CD4-positive, alpha-beta T cell treated with Interleukin-17A for 4 hours (primary cell): ENCODE results near the gene ADH1A.
"Not testable (repeated sequence)": the region's sequence is repeated elsewhere in the genome, so short reads cannot be mapped to it uniquely, and the experiment has no call there.

ENCODE experiments used
- DNase-seq: peaks from one replicate; pipeline ENCODE4 v3.0.0-alpha.2; 2020; ENCODE audit warnings: mixed read lengths

Gene ADH1A

DNA sequence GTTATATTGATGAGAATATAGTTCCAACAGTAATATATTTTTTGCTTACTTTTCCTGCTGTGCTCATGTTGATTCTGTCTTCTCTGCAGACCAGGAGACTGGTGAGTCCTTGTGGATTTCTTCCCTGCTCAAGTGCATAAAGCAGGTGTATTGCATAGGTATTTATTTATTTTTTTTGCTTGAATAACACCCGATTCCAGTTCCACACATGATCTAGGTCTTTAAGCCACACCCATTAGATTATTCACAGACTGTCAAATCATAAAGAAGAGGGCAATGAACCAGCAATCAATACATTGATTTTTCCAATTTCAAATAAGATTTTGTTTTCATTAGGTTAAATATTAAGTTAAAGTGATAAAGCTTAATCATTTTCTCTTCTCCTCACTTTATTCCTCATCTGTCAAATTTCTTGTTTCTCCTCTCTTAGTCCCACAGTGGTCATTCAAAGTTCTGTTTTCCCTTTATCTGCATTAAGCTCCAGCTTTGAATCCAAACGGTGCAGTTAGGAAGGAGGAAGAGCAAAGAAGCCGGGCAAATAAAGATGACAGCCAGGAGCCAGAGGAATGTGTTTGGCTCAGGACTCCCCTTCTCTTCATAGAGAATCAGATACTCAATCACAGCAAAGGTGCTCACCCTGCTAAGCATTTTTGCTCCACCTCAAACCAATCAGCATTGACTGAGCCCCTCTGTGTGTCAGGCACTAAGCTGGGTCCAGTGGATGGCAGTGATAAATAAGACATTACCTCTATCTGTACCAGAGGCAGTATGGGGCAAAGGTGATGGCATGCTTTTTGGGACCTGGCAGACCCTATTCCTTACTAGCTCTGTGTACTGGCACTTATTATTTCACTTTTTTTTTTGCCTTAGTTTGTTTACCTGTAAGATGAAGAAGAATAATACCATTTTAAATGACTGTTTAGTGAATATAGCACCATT is at the start of gene ADH1A:
Gene ADH1A, minus strand, starts transcription at position 138 of the 939 bp plus-strand sequence. Its CDS starts 71 bp downstream, at position 67.
- DNase-seq: no peak

DNA sequence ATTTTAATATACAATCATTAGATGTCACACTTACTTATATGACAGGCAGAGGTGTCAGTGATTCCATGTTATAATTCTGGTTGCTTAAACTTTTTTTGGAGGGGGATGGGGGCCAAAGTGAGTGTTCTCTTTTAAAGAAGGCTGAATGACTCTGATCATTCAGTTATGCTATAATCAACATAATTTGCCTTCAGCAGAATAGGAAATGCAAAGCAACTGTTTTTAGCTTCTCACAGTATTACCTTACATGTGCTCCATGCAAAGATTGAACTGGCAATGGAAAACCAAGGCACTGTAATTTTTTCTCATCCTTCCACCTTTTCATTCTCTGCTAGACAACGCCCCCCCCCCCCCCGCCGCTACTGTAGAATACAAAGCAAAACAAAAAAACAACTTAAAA is 48.4 kb upstream of the ADH1A start:
- no peak for DNase-seq

DNA sequence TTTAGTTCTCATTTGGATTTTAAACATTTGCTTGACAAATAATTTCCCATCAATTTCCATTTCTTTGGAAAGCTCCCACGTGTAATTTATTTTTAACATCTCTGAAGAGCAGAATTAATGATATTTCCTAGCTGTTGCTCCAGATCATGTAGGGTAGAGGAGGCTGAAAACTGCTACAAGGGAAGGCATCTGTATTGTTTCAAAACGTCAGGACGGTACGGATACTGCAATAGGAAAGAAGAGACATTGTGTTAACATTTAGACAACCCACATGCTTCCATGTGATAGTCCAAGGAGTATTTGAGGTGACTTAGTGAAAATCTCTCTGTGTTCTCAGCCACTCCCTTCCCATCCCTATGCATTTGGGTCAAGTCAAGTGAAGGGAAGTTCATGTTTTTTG is 45.8 kb upstream of the ADH1A start:
- DNase-seq: no peak

DNA sequence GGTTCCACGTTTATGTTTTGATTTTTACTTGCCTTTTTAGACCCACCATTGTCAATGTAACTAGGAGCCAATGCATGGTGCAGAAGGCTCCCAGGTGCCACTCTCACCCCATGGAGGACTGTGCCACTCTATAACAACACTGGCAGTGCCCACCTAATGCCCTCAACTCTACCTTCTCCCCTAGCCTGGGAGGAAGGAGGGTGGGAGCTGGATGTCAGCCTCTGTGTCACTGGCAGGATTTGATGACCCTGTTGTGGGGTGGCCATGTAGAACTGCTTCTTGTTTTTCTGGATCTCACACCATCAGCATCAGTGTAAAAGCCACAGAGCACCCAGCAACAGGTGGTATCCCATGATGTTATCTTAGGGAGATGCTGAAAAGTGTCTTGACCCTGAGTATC is 44.1 kb upstream of the ADH1A start:
- DNase-seq: no peak

DNA sequence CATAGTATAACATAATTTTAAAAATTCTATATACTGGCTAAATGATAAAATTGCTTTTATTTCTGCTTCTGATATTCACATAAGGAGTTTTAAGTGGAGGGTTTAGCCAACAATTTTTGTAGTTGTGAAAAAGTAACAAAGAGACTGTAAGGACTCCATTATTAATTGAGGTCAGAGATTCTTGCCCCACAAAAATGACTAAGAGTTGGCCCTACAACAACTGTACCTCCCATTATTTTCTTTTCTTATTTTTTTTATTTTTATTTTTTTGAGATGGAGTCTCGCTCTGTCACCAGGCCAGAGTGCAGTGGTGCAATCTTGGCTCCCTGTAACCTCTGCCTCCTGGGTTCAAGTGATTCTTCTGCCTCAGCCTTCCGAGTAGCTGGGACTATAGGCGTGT is 39.9 kb upstream of the ADH1A start:
- no peak for DNase-seq

DNA sequence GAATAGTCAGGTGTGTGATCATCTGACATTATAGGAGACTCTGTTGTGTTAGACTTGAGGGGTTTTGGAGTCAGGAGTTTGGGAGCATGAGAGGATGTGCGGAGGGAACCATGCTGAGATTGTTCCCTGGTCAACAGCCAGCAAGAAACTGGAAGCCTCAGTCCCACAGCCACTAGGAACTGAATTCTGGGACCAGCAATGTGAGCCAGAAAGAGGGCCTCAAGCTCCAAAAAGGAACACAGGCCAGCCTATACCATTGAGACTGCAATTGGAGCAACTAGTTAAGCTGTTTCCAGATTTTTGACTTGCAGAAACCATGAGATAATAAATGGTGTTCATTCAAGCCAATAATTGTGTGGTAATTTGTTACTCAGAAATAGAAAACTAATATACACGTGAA is 39.1 kb upstream of the ADH1A start:
- no peak for DNase-seq

DNA sequence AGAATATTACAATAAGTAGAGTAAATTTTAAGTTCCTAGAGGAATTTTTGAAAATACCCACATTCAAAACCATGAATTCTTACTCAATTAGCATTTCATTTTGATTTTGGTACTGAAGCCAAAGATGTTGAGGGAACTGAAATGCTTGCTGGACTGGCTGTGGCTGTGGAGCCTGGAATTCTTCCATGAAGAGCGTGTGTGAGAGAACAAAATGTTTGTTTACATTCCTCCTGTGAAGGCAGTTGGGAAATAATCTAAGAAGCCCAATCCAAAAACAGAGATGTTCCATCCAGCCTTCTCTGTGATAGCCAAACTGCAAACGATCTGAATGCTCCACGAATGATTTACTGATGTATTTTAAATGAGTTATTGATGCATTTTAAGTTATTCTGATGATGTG is 34.2 kb upstream of the ADH1A start:
- no peak for DNase-seq

DNA sequence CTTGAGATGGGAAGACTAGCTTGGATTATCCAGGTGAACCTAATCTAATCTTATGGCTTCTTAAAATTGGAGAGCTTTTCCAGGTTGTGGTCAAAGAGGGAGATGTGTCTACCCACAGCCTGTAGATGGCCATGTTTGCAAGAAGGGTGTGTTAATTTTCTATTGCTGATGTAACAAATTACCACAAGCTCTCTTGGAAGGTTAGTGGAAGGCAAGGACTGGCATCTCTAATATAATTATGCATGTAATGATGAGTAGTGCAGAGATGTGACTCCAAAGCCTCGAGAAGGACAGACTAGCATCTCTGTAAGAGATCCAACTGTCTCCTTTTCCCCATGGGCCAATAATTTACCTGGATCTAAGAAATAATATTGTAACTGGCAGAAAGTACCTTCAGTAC is 33.6 kb upstream of the ADH1A start:
- no peak for DNase-seq

DNA sequence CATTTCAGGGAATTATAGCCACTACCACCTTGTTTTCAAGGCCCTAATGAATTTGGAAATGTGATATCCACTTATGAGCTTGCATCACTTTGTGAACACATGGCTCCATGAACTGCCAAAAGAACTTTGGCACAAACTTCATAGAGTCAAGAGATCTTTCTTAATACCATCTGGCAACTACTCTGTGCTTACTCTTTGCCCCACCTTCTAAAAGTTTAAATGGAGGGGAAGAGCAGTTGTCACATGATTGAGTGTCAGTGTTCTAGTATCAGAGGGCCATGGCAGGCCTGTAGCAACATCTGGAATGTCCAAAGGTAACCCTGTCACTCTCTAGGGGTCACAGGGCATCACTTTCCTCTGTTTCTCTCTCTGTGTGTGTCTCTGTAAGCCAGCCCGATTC is 33.0 kb upstream of the ADH1A start:
- no peak for DNase-seq

DNA sequence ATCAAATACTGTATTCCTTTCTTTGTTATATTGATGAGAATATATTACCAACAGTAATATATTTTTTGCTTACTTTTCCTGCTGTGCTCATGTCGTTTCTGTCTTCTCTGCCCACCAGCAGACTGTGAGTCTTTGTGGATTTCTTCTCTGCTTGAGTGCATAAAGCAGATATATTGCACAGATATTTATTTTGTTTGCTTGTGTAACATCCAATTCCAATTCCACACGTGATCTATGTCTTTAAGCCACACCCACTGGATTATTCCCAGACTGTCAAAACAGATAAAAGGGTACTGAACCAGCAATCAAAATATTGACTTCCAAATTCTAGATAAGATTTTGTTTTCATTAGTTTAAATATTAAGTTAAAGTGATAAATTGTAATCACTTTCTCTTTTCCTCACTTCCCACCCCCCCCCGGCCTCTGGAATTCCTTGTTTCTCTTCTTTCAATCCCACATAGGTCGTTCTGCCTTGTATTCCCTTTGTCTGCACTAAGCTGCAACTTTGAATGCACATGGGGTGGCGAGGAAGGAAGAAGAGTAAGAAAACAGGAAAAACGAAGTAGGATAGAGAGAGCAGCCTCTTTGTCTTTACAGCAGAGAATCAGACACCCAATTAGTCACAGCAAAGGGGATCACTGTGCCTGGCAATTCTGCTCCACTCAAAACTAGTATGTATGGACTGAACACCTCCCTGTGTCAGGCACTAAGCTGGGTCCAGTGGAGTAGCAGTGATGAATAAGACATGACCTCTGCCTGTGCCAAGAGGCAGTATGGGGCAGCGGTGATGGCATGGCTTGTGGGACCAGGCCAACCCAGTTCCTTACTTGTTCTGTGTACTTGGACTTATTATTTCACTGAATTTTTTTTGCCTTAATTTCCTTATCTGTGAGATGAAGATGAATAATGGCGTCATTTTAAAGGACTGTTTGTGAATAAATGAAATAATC is 30.7 kb upstream of the ADH1A start, which contains the start of gene ADH1B:
Gene ADH1B, minus strand, starts transcription at position 161 of the 951 bp plus-strand sequence. Its CDS starts 70 bp downstream, at position 91.
- DNase-seq: no peak

DNA sequence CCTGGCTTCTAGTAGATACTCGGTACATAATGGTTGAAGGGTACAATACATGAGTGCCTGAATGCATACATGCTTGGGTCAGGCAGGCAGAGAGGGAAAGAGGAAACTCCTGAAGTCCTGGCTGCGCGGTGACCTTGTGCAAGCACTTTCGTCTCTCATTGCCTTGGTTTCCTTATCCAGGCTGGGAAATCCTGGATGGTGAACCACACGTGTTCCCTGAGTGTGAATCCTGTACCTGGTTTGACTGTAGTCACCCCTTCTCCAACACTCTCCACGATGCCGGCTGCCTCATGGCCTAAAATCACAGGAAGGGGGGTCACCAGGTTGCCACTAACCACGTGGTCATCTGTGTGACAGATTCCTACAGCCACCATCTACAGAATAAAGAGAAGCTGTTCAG is 27.0 kb upstream of the ADH1A start:
- DNase-seq: not testable (repeated sequence)

DNA sequence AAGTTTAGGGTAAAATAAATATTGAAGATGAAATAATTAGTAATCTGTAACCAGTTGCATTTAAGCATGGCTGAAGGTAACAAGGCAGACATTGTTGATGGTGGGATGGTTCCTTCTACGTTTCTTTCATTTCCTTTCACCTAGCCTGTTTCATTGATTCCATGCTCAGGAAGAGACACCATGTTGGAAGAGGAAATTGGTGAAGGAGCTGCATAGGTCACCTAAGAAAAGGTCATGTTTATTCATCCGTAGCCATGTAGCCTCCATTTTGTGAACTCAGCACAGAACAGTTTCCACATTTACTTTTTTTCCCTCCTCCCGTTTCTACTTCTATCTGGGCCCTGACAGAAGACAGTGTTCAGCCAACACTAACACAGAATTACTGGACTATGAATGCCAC is 26.6 kb upstream of the ADH1A start:
- no peak for DNase-seq

DNA sequence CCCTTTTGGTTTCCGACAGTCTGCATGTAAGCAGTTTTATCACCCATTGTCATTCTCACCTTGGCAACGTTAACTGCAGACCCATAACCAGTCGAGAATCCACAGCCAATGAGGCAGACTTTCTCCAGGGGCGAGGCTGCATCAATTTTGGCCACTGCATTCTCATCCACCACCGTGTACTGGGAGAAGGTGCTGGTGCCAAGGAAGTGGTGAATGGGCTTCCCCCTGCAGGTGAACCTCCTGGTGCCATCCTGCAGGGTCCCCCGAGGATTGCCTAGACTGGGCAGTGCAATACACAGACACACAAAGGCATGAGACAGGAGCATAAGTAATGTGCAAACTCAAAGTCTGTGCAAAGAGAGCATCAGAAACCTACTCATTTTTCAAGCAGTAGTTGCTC is 25.1 kb upstream of the ADH1A start:
- no peak for DNase-seq

DNA sequence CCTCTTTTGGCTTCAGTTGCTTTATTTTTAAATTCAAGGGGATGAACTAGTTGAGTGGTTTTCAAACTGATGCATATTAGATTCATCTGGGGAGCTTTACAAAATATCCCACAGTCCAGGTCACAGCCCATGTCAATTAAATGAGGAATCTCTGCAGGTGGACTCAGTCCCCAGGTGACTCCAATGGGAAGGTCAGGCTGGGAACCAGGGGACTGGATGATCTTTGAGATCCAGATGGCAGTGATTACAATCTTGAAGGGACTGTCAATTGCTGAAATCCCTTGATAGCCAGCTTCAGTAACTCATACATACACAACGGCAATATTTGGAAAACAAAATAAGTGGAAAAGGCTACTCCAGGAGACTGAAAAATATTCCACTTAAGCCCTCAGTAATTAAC is 23.4 kb upstream of the ADH1A start:
- no peak for DNase-seq

DNA sequence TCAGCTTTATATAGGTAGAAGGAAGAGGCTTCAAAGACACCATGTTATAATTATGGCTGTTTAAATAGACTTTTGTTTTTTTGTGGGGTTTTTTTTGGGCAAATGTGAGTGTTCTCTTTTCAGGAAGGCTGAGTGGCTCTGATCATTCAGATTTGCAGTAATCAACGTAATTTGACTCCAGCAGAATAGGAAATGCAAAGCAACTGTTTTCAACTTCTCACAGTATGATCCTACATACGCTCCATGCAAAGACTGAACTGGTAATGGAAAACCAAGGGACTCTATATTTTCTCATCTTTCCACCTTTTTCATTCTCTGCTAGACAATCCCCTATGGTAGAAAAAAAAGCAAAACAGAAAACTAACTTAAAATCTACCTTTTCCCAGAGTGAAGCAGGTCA is 19.6 kb upstream of the ADH1A start:
- DNase-seq: no peak

DNA sequence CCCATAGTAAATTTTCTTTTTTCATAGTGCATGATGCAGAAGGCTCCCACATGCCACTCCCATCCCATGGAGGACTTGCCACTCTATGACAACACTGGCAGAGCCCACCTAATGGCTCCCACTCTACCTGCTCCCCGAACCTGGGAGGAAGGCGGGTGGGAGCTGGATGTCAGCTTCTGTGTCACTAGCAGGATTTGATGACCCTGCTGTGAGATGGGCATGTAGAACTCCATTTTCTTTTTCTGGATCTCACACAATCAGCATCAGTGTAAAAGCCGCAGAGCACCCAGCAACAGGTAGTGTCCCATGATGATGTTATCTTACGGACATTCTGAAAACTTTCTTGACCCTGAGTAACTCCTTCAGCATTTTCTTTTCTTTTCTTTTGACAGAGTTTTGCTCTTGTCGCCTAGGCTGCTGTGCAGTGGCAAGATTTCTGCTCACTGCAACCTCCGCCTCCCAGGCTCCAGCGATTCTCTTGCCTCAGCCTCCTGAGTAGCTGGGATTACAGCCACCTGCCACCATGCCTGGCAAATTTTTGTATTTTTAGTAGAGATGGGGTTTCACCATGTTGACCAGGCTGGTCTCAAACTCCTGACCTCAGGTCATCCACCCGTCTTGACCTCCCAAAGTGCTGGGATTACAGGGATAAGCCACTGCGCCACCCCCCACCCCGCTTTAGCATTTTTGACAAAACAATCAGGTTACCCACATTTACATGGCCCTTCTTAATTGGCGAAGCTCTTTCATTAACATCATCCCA is 15.0 kb upstream of the ADH1A start:
- no peak for DNase-seq

DNA sequence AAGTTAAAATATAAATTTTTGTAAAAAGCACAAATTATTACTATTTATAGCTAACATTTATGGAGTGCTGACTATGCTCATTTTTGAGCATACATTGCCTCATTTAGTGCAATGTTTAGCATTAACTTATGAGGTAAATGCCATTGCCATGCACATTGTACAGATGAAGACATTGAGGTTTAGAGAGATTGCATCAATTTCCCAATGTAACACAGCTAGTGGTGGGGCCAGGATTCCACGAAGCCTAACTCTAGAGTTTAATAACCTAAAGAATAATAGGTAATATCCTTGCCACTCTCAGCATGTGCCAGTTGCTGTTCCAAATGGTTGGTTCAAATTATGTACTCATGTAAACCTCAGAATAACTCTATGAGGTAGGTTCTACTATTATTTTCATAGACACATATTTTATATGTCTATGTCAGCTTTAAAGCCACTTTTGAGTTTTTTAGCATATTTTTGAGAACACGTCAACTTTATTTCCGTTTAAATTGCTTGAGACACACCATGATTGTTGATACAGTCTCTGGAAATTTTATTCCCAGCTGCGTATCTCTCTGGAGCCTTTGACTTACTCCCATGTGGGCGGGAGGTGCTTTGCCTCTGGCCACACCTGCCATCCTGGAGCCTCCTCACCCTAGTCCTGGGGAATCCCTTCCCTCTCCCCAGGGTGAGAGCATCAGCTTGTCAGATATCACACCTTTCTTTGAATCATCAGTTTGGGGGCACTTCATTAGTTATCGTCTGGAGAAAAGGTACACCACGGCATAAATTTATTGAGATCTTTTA is 10.8 kb upstream of the ADH1A start:
- no peak for DNase-seq

DNA sequence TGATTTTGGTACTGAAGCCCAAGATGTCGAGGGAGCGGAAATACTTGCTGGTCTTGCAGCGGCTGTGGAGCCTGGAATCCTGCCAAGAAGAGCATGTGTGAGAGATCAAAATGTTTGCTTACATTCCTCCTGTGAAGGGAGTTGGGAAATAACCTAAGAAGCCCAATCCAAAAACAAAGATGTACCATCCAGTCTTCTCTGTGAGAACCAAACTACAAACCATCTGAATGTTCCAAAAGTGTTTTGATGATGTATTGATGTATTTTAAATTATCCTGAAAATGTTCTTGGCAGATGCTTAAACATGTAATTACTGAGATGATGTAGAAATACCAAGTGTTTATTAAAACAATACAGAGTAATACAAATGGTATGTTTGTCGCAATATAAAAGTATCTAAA is 10.1 kb upstream of the ADH1A start:
- no peak for DNase-seq

DNA sequence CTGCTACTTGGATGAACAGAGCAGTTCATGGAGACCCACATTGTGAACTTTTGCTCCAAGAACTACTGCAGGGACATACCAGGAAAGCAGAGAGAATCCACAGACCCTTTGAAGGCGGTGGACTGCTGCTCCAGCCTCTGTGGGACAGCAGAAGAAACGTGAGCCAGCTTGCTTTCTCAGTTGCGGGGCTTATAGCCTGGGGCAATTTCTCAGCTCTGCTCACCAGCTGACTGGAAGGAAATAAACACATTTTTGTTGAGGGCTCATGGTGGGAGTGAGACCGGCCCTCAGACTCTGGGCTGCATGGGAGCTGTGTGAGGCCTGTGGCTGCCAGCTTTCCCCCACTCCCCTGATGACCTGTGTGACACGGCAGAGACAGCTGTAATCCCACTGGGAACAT is 2.6 kb upstream of the ADH1A start:
- DNase-seq: no peak

DNA sequence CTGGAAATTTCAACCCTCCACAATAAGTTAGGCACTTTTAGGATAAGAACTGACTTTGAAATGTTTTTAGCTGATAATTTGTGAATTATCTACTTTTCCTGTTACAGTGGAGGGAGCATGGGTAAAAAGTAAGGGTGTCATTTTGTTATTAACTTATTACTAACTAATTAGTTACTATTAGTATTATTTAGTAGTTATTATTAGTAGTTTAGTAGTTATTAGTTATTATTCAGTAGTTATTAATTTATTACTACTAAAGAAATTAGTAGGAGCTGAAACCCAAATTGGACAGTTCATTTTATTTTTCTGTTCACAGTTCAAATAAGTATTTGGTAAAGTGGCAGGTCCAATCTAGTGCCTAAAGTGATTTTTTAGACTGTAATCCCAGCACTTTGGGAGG is 5.4 kb downstream of the ADH1A start:
- no peak for DNase-seq

DNA sequence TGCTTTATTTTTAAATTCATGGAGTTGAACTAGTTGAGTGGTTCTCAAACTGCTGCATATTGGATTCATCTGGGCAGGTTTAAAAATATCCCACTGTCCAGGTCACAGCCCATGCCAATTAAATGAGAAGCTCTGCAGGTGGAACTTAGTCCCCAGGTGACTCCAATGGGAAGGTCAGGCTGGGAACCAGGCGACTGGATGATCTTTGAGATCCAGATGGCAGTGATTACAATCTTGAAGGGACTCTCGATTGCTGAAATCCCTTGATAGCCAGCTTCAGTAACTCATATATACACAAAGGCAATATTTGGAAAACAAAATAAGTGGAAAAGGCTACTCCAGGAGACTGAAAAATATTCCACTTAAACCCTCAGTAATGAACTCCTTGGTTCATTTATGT is 8.1 kb downstream of the ADH1A start:
- DNase-seq: no peak

DNA sequence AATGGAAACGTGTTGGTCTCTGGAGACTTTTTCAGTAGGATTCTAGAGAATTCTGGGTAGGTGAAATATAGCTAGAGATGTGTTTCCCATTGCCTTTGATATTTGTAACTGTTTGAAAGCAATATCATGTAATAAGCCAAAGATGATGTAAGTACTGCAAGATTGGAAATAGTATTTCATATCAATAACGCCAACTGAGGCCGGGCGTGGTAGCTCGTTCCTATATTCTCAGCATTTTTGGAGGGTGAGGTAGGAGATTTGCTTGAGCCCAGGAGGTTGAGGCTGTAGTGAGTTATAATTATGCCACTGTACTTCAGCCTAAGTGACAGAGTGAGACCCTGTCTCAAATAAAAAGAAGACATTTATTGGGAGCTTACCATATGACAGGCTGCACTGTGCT is 9.5 kb downstream of the ADH1A start:
- DNase-seq: no peak
